ENCODE data around the gene MED13L. TPM values are rescaled to one million over a fixed set of nuclear protein-coding genes. Genes with fewer than 3 reads are reported as not detected.
A peak's percentile ranks its signal among the peaks of the same experiment; 100 is the strongest.

The MED13L gene
- total and polyA plus RNA-seq, 4 donors: 7.9 to 94.0 (median 37.7) TPM

DNA sequence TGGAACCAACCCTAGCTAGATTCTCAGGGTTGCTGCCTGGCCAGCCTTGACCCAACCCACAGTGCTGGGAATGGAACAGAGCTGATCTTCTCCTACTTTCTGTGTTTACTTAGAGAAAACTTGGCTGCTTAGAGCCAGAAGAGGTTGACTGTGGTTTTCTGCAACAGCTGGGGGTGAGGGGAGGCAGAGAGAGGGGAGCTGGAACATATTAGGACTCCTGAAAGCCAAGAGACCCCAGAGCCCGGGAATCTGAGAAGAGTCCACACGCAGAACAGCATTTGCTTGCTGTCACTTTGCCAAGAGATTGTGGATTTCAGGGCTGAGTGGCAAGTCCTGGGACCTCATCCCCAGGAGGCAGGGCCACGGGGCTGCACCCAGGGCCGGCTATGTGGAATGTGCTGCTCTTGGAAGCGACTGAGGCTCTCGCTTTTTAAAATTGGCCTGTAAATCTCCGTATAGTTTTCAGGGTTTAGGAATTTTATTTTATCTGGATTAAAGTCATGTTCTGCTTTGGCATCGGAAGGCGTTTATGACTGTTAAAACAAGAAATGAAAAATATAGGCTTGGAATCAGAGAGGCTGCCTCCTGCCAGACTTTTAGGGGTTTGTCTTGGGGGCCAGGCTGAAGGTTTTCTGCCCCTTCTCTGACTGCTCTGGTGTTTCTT, 22.3 kb upstream of the MED13L start:
- 81% methylated on average over 9 of the region's 9 CpGs for WGBS
- Histone ChIP-seq H3K4me1 (ENCODE audit: control insufficient read depth in 4 of 4, insufficient read depth in 4 of 4, low read length in 3 of 4) (peaks cover 2 to 12% (median 8%) of the 10 kb centered on the region in 4 donors), H3K27me3 (ENCODE audit: control insufficient read depth in 4 of 4, insufficient read depth in 4 of 4, low read length in 3 of 4) (no peaks in the 10 kb centered on the region), H3K36me3 (ENCODE audit: control insufficient read depth in 4 of 4, insufficient read depth in 3 of 4, low read depth in 1 of 4, low read length in 3 of 4) (no peaks in the 10 kb centered on the region), H3K9ac (ENCODE audit: low read depth in 1 of 2, low read length in 2 of 2) (no peak overlapping the region), H3K9me3 (ENCODE audit: control insufficient read depth in 4 of 4, low read length in 3 of 4) (no peaks in the 10 kb centered on the region), H3K27ac (ENCODE audit: low read depth in 1 of 2, low read length in 2 of 2) (no peak overlapping the region), H3K4me3 (ENCODE audit: low read depth in 1 of 3, low read length in 3 of 3) (no peak overlapping the region)
- DNase-seq (ENCODE audit: low spot score): no peak
- TF ChIP-seq SP1 (IDR thresholded peaks at IDR 0.05) (no peak), NR2F2 (IDR thresholded peaks at IDR 0.05) (peak; percentile 22)

DNA sequence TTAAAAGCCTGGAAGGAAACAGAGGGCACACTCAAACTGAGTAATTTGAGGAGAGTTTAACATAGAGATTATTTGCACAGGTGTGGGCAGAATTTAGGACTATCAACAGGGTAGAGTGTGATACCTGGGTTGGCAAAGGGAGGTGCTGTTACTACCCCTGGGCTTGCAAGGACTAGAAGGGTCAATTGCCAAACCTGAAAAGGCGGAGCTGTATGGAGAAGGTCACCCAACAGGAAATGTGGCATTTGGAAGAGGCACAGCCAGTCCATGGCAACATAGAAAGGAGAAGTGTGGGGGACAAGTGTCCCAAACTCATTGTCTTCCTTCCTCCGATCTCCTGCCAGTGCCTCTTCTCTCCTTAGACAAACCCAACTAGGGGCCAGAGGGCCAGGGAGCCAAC, 21.6 kb upstream of the MED13L start:
- H3K36me3 ChIP-seq (ENCODE audit: control insufficient read depth in 4 of 4, insufficient read depth in 3 of 4, low read depth in 1 of 4, low read length in 3 of 4): no peaks in the 10 kb centered on the region
- peaks cover 2 to 7% (median 4%) of the 10 kb centered on the region in 4 donors for H3K4me1 ChIP-seq (ENCODE audit: control insufficient read depth in 4 of 4, insufficient read depth in 4 of 4, low read length in 3 of 4)
- TF ChIP-seq HNF4A (conservative IDR thresholded peaks at IDR 0.05) (no peak), TAF1 (conservative IDR thresholded peaks at IDR 0.05) (no peak), JUND (IDR thresholded peaks at IDR 0.05) (no peak), RXRA (IDR thresholded peaks at IDR 0.05) (no peak), EGR1 (IDR thresholded peaks at IDR 0.05; ENCODE audit: low read depth in 2 of 2) (no peak)
- TF ChIP-seq, protein P1, sequence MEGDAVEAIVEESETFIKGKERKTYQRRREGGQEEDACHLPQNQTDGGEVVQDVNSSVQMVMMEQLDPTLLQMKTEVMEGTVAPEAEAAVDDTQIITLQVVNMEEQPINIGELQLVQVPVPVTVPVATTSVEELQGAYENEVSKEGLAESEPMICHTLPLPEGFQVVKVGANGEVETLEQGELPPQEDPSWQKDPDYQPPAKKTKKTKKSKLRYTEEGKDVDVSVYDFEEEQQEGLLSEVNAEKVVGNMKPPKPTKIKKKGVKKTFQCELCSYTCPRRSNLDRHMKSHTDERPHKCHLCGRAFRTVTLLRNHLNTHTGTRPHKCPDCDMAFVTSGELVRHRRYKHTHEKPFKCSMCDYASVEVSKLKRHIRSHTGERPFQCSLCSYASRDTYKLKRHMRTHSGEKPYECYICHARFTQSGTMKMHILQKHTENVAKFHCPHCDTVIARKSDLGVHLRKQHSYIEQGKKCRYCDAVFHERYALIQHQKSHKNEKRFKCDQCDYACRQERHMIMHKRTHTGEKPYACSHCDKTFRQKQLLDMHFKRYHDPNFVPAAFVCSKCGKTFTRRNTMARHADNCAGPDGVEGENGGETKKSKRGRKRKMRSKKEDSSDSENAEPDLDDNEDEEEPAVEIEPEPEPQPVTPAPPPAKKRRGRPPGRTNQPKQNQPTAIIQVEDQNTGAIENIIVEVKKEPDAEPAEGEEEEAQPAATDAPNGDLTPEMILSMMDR (IDR thresholded peaks at IDR 0.05; ENCODE audit: low read depth, low read length, missing input control): no peak
- TF ChIP-seq, protein P2, sequence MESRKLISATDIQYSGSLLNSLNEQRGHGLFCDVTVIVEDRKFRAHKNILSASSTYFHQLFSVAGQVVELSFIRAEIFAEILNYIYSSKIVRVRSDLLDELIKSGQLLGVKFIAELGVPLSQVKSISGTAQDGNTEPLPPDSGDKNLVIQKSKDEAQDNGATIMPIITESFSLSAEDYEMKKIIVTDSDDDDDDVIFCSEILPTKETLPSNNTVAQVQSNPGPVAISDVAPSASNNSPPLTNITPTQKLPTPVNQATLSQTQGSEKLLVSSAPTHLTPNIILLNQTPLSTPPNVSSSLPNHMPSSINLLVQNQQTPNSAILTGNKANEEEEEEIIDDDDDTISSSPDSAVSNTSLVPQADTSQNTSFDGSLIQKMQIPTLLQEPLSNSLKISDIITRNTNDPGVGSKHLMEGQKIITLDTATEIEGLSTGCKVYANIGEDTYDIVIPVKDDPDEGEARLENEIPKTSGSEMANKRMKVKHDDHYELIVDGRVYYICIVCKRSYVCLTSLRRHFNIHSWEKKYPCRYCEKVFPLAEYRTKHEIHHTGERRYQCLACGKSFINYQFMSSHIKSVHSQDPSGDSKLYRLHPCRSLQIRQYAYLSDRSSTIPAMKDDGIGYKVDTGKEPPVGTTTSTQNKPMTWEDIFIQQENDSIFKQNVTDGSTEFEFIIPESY (IDR thresholded peaks at IDR 0.05): no peak
- TF ChIP-seq, protein P3, sequence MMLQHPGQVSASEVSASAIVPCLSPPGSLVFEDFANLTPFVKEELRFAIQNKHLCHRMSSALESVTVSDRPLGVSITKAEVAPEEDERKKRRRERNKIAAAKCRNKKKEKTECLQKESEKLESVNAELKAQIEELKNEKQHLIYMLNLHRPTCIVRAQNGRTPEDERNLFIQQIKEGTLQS (IDR thresholded peaks at IDR 0.05): no peak
- TF ChIP-seq, protein P4, sequence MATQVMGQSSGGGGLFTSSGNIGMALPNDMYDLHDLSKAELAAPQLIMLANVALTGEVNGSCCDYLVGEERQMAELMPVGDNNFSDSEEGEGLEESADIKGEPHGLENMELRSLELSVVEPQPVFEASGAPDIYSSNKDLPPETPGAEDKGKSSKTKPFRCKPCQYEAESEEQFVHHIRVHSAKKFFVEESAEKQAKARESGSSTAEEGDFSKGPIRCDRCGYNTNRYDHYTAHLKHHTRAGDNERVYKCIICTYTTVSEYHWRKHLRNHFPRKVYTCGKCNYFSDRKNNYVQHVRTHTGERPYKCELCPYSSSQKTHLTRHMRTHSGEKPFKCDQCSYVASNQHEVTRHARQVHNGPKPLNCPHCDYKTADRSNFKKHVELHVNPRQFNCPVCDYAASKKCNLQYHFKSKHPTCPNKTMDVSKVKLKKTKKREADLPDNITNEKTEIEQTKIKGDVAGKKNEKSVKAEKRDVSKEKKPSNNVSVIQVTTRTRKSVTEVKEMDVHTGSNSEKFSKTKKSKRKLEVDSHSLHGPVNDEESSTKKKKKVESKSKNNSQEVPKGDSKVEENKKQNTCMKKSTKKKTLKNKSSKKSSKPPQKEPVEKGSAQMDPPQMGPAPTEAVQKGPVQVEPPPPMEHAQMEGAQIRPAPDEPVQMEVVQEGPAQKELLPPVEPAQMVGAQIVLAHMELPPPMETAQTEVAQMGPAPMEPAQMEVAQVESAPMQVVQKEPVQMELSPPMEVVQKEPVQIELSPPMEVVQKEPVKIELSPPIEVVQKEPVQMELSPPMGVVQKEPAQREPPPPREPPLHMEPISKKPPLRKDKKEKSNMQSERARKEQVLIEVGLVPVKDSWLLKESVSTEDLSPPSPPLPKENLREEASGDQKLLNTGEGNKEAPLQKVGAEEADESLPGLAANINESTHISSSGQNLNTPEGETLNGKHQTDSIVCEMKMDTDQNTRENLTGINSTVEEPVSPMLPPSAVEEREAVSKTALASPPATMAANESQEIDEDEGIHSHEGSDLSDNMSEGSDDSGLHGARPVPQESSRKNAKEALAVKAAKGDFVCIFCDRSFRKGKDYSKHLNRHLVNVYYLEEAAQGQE (IDR thresholded peaks at IDR 0.05): no peak
- 85% methylated on average over 2 of the region's 2 CpGs for WGBS
- H3K27ac ChIP-seq (ENCODE audit: low read depth in 1 of 2, low read length in 2 of 2): no peak overlapping the region
- no peaks in the 10 kb centered on the region for H3K27me3 ChIP-seq (ENCODE audit: control insufficient read depth in 4 of 4, insufficient read depth in 4 of 4, low read length in 3 of 4)
- no peak for DNase-seq (ENCODE audit: low spot score)
- no peaks in the 10 kb centered on the region for H3K9me3 ChIP-seq (ENCODE audit: control insufficient read depth in 4 of 4, low read length in 3 of 4)
- no peak overlapping the region for H3K4me3 ChIP-seq (ENCODE audit: low read depth in 1 of 3, low read length in 3 of 3)
- no peak overlapping the region for H3K9ac ChIP-seq (ENCODE audit: low read depth in 1 of 2, low read length in 2 of 2)
